ENCODE measurements around the gene ALDH3A1.

DNA sequence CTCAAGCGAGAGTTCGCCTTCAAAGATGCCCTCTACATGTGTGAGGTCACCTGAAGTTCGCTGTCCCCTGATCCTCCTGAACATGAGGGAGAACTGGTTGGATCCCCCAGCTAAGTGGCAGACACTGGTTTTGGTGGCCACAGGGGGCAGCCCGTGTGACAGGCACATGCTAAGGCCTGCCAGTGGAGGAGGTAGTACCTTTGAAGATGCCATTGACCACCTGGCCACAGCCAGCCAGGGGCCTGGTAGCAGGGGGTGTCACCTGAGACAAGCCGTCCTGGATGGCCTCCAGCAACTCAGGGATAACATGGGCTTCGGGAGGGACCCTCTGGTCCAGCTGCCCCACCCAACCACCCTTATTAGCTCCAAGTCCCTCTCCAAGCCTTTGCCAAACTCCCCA lies 7.3 kb upstream of the ALDH3A1 start:
- TF ChIP-seq, protein P1, sequence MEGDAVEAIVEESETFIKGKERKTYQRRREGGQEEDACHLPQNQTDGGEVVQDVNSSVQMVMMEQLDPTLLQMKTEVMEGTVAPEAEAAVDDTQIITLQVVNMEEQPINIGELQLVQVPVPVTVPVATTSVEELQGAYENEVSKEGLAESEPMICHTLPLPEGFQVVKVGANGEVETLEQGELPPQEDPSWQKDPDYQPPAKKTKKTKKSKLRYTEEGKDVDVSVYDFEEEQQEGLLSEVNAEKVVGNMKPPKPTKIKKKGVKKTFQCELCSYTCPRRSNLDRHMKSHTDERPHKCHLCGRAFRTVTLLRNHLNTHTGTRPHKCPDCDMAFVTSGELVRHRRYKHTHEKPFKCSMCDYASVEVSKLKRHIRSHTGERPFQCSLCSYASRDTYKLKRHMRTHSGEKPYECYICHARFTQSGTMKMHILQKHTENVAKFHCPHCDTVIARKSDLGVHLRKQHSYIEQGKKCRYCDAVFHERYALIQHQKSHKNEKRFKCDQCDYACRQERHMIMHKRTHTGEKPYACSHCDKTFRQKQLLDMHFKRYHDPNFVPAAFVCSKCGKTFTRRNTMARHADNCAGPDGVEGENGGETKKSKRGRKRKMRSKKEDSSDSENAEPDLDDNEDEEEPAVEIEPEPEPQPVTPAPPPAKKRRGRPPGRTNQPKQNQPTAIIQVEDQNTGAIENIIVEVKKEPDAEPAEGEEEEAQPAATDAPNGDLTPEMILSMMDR (conservative IDR thresholded peaks at IDR 0.05; ENCODE audit: low read depth in 2 of 2), result no peak
- no peak for TF ChIP-seq POLR2AphosphoS5 (IDR thresholded peaks at IDR 0.05; ENCODE audit: low read depth)
